ENCODE results near the gene RAB14.

DNA sequence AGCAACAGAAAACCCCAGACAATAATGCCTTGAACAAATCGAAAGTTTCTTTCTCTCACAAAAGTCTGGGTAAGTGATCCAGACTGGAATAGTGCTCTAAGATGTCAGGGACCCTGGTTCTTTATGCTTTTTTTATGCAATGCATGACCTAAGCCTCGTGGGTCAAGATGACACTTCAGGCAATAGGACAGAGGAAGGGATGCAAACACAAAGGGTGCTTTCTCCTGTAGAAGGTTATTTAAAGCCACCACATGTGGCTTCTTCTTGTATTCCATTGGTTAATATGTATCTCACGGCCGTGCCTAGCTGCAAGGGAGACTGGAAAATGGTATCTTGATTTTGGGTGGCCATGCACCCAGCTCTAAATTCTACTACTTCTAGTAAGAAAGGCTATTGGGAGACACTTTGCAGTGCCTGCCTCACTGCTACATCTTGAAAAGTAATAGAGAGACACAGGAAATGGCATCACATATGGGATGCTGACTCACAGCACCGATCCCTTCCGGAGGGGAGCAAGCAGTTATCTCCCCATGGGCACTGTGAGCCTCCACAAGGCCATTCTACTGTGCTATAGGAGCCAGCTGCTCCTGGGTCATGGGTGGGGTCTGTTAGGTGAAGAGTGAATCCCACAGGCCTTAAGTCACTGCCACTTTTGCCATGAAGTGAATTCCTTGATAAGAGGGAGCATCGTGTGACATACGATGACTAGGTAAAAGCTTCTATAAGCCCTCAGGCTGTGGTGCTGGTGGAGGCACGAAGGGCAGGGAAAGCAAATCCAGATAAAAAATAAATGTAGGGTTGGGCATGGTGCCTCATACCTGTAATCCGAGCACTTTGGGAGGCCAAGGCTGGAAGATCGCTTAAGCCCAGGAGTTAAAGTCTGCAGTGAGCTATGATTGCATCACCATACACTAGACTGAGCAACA is 32.5 kb upstream of the RAB14 start:
- no peak for TF ChIP-seq SUZ12 (IDR thresholded peaks at IDR 0.05; ENCODE audit: extremely low read depth, insufficient read depth, insufficient read length)
- TF ChIP-seq ZNF274 (IDR thresholded peaks at IDR 0.05; ENCODE audit: low read depth, low read length) = no peak

All from NT2/D1 (cell line).